Astrocyte of the spinal cord (primary cell): ENCODE data around the gene GABARAPL1.

Experiments
- DNase-seq: peaks from one replicate; pipeline ENCODE4 v3.0.0; 2011; ENCODE audit warnings: low read depth, low spot score
- H3K4me3 ChIP-seq: 2 replicates; pipeline ENCODE4 v1.5.1; 2011; ENCODE audit warnings: low read depth, mild to moderate bottlenecking, low read length, moderate library complexity
- in situ Hi-C: cut with HindIII; loops from 2 replicates; pipeline ENCODE4 v1.10.0; 2017; ENCODE audit warnings: low sequenced_read_pairs
- TF ChIP-seq, protein P1 (sequence below): IDR thresholded peaks from 2 replicates; pipeline ENCODE4 v1.5.1; 2012; ENCODE audit warnings: low read depth, mild to moderate bottlenecking, low read length, inconsistent platforms

Gene GABARAPL1

DNA sequence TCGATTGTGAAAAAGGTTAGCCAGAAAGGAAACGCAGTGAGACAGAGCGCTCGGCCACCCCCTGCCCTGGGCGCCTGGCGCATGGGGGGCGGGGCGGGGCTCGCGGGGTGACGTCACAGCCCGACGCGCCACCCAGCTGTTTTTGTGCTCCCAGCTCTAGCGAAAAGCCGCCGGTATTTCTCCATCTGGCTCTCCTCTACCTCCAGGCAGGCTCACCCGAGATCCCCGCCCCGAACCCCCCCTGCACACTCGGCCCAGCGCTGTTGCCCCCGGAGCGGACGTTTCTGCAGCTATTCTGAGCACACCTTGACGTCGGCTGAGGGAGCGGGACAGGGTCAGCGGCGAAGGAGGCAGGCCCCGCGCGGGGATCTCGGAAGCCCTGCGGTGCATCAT, at the start of gene GABARAPL1:
TSS of gene GABARAPL1 (plus strand) at position 139 of the 393 bp plus-strand sequence. CDS start at position 392, 253 bp downstream.
- in situ Hi-C loops, result no loop called here
- H3K4me3 ChIP-seq, result peak within 1 kb of the TSS; percentile 66
- DNase-seq, result peak; percentile 86
- TF ChIP-seq, protein P1, sequence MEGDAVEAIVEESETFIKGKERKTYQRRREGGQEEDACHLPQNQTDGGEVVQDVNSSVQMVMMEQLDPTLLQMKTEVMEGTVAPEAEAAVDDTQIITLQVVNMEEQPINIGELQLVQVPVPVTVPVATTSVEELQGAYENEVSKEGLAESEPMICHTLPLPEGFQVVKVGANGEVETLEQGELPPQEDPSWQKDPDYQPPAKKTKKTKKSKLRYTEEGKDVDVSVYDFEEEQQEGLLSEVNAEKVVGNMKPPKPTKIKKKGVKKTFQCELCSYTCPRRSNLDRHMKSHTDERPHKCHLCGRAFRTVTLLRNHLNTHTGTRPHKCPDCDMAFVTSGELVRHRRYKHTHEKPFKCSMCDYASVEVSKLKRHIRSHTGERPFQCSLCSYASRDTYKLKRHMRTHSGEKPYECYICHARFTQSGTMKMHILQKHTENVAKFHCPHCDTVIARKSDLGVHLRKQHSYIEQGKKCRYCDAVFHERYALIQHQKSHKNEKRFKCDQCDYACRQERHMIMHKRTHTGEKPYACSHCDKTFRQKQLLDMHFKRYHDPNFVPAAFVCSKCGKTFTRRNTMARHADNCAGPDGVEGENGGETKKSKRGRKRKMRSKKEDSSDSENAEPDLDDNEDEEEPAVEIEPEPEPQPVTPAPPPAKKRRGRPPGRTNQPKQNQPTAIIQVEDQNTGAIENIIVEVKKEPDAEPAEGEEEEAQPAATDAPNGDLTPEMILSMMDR, result no peak

DNA sequence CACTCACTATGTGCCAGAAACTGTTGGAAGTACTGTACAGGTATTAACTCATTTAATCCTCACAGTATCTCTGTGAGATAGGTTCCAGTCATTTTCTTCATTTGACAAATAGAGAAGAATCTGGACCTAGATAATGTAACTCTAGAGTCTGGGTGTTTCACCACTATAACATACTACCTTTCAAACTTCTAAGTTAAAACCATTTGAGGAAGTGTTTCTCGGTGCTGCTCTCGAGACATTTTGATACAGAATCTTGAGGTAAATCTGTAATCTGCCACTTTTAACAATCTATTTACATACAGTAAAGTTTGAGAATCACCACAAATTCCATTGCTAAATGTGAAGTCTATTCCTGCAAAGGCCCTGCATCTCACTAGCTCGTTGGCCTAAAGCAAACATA, 49.6 kb upstream of the GABARAPL1 start:
- TF ChIP-seq, protein P1, result no peak
- DNase-seq, result no peak
- in situ Hi-C loops, result no loop called here
- H3K4me3 ChIP-seq, result no peak overlapping the region

DNA sequence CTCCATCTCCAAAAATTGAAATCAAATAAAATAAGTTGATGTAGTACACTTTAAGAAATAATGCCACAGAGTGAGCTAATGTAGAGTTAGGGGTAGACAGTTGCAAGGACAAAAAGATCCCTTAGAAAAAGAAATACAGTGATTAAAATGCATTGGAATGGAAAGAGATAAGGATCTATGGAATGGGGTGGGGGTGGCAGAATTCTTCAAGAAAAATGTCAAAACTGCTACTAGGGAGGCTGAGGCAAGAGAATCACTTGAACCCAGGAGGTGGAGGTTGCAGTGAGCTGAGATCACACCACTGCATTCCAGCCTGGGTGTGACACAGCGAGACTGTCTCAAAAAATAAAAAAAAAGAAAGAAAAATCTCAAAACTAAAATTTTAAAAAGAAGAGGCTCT, 47.3 kb upstream of the GABARAPL1 start:
- in situ Hi-C loops, result no loop called here
- no peak overlapping the region for H3K4me3 ChIP-seq
- TF ChIP-seq, protein P1, result no peak
- DNase-seq, result no peak

DNA sequence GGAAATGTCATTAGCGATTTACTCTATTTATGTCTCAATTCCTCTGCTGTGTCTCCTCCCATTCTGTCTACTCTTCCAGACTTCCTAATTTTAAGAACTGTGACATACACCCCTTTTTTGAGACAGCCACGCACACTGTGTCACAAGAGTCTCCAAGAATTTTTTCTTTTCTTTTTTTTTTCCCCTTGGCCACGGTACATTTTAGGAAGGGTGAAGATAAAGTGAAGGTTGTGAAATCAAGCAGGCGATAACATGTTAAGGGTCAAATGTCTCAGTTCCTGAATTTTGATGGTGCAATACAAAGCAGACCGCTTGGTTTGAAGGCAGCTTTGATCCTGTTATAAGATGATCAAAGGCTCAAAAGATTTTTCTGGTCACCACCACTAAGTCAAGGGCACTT, 45.1 kb upstream of the GABARAPL1 start:
- no peak for DNase-seq
- H3K4me3 ChIP-seq, result no peak overlapping the region
- in situ Hi-C loops, result no loop called here
- TF ChIP-seq, protein P1, result no peak

DNA sequence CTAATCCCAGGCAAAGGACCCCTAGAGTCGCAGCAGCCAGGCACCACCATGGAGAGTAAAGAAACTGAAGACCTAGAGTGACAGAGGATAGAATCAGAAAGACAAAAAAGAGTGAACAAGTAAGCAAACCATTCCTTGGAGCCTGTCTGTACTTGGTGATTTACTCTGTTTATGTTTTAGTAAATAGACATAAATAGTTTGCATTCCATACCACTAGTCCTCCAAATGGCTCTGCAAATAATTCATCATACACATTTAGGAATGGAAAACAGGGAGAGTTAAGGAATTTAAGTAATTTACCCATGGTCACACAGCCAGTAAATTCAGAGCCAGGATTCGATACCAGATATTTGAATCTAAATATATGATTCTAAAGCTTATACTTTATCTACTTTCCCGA, 43.6 kb upstream of the GABARAPL1 start:
- DNase-seq, result no peak
- in situ Hi-C loops, result no loop called here
- TF ChIP-seq, protein P1, result no peak
- no peak overlapping the region for H3K4me3 ChIP-seq

DNA sequence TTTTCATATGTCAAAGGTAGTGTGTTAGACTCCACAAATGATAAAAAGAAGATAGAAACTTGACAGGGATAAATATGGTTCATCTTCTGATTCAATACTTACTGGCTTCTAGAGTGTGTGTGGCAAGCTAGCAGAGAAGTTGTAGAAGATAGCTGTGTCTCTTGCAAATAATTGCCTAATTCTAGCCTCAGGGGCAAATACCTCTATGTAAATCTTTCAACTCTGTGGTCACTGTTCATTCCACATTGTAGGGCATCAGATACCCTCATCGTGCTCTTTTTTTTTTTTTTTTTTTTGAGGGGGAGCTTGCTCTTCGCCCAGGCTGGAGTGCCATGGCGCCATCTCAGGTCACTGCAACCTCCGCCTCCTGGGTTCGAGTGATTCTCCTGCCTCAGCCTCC, 42.5 kb upstream of the GABARAPL1 start:
- TF ChIP-seq, protein P1, result no peak
- no peak for DNase-seq
- in situ Hi-C loops, result no loop called here
- H3K4me3 ChIP-seq, result no peak overlapping the region
